Medulla oblongata (tissue), 1 donor: ENCODE results near the gene SNX9.
"Not testable (repeated sequence)": the region's sequence is repeated elsewhere in the genome, so short reads cannot be mapped to it uniquely, and the experiment has no call there.

Experiments
- DNase-seq: peaks from one replicate; pipeline ENCODE4 v3.0.0-alpha.2; 2015; ENCODE audit errors: extremely low spot score

The SNX9 gene

GRCh38 chr6:157823001-157823527, at the start of gene SNX9:
SNX9 (plus strand) TSS chr6:157823246; CDS start chr6:157823435, 189 bp downstream.
- DNase-seq = peak; percentile 65

DNA sequence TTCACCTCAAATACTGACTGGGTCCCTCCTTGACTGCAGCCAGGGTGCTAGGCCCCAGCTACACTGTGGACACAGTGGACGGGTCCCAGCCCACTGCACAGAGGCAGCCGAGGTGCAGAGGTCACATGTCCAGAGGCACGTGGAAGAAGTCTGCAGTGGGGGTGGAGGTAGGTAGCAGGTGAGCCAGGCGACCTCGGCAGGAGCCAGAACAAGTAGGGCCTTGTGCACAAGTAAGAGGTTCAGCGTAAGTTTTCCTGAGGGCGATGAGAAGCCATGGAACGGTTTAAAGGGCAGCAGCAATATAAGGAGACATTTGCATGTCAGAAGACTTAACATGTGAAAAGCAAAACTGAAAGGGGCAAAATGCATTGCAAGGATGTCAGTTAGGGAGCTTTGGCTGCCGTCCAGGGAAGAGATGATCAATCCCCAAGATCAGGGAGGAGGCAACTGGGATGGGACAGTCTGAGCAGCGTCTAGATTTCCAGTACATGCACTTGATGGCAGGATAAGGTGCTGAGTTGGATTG, 49.7 kb upstream of the SNX9 start:
- no peak for DNase-seq

GRCh38 chr6:157774153-157775135, 48.6 kb upstream of the SNX9 start:
- DNase-seq = no peak

GRCh38 chr6:157775376-157775775, 47.7 kb upstream of the SNX9 start:
- DNase-seq = no peak

DNA sequence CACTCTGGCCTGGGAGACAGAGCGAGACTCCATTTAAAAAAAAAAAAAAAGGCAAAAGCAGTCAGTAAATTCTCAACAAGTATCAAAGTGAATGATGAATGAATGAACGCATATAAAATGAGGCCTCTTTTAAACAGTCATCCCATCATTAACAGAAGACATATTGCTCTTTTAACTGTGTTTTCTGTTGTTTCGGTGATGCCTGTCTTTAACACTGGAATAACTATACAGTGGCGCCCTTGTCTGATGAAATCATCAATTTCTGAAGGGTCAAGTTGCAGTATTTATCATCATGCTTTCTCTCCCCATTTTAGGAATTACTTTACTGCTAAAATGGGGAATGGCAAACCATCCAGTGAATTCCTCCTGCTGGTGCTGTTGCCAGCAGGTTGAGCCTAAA, 45.7 kb upstream of the SNX9 start:
- no peak for DNase-seq

GRCh38 chr6:157778719-157779118, 44.3 kb upstream of the SNX9 start:
- no peak for DNase-seq

DNA sequence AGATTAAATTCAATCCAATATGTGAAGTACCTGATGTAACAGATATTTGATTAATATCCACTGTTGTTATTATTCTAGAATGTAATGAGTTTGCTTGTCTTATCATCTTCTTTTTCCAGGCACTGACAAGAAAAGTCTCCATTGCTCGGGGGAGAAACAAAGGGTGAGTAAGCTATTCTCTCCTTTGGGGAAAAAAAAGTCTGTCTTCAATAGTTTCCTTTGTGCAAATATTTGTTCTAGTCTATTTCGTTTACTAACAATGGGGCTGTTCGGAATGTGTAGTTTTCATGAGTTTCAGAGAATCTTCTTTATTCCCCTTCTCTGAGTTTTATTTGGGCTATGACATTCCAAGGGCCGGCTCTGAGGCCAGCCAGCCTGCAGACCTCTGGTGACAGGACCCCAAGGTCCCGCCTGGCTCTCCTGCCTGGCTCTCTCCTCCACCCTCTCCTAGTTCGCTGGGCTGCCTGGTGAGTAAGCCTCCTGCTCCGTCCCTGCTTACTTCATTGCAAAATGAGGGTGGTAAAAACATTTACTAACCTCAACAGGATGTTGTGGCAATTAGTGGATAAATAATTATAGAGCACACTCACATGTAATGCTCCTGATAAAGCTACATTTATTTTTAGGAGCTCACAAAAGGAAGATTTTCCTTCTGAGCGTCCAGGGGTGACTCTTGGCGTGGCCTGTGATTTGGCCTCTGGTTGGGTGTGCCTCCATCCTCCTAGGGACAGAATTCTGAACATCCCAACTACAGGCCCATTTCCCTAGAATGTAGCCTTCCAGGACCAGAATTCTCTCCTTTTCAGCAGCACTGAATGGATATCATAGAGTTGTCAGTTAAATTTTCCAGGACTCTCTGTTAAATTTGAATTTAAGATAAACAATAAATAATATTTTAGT, 43.1 kb upstream of the SNX9 start:
- DNase-seq = no peak

GRCh38 chr6:157785636-157786035, 37.4 kb upstream of the SNX9 start:
- no peak for DNase-seq

DNA sequence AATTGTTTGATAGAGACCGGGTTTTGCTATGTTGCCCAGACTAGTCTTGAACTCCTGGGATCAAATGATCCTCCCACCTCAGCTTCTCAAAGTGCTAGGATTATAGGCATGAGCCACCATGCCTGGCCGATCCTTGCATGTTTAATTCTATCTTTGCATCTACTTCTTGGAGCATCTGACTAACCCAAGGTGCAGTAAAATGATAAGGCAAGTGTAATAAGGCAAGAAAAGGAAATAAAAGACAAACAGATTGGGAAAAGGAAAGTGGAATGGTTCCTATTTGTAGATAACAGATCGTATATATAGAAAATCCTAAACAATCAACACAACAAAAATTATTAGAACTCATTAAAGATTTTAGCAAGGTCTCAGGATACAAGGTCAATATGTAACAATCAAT, 36.8 kb upstream of the SNX9 start:
- no peak for DNase-seq

DNA sequence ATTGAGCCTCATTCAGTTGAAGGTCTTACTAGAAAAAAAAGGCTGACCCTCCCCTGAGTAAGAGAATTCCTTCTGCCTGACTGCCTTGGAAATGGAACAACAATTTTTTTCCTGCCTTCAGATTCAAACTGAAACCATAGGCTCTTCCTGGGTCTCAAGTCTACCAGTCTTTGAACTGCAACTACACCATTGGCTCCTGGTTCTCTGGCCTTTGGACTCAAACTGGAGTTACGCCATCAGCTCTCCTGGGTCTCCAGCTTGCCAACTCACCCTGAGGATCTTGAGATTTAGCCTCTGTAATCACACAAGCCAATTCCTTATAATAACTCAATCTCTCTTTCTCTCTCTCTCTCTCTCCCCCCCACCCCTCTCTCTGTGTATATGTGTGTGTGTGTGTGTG, 36.0 kb upstream of the SNX9 start:
- no peak for DNase-seq

DNA sequence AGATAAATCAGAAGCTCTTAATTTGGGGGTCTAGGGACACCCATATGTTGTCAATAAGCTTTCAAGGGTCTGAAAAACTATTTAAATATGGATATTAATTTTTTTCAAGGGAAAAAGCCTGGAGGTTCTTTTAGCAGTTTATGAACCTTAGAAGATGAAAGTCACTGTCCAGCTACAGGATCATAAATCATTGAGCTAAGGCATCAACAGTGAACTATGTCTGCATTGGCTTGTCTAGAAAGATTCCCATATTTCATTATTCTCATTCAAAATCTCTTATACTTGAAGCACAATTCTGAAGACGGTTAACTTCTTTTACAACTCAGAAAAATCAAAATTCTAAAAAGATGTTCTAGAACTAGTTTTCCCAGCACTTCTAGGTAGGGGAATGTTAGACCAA, 34.9 kb upstream of the SNX9 start:
- DNase-seq = no peak

GRCh38 chr6:157789297-157789696, 33.7 kb upstream of the SNX9 start:
- DNase-seq = no peak

GRCh38 chr6:157789861-157790260, 33.2 kb upstream of the SNX9 start:
- DNase-seq = no peak

- DNase-seq = no peak
Measured at GRCh38 chr6:157790548-157791160, 32.4 kb upstream of the SNX9 start.

DNA sequence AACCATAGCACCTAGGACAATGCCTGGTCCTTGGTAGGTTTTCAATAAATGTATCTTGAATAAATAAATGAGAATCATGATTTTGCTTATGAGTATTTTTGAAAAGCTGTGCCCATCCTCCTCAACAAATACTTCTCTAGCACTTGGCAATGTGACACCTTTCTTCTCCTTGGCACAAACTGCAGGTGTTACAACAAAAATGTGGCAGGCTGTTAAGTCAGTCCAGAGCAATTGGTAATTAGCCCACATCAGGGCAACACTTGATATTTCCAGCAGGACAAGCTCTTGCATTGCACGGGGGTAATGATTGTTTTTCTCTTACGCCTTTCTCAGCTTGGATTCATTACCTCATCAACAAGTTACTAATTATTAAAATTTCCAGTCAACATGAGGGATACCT, 31.6 kb upstream of the SNX9 start:
- DNase-seq = no peak

DNA sequence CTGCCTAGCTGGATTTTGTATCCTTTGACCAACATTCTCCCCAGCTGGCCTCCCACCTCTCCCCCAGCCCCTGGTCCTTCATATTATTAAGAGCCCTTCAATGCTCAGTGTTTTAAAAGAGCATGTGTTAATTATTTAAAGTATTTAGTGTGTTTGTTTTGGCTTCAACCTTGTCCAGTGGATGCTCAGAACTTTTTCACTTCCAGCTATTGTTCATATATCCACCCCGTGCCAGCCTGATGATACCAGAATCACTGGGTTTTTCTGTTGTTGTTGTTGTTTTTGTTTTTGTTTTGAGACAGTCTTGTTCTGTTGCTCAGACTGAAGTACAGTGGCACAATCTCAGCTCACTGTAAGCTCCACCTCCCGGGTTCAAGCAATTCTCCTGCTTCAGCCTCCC, 30.4 kb upstream of the SNX9 start:
- DNase-seq = no peak

GRCh38 chr6:157794012-157794411, 29.0 kb upstream of the SNX9 start:
- not testable (repeated sequence) for DNase-seq

- no peak for DNase-seq
Measured at GRCh38 chr6:157795841-157796240, 27.2 kb upstream of the SNX9 start.

GRCh38 chr6:157798851-157799250, 24.2 kb upstream of the SNX9 start:
- no peak for DNase-seq

GRCh38 chr6:157799561-157799960, 23.5 kb upstream of the SNX9 start:
- not testable (repeated sequence) for DNase-seq

DNA sequence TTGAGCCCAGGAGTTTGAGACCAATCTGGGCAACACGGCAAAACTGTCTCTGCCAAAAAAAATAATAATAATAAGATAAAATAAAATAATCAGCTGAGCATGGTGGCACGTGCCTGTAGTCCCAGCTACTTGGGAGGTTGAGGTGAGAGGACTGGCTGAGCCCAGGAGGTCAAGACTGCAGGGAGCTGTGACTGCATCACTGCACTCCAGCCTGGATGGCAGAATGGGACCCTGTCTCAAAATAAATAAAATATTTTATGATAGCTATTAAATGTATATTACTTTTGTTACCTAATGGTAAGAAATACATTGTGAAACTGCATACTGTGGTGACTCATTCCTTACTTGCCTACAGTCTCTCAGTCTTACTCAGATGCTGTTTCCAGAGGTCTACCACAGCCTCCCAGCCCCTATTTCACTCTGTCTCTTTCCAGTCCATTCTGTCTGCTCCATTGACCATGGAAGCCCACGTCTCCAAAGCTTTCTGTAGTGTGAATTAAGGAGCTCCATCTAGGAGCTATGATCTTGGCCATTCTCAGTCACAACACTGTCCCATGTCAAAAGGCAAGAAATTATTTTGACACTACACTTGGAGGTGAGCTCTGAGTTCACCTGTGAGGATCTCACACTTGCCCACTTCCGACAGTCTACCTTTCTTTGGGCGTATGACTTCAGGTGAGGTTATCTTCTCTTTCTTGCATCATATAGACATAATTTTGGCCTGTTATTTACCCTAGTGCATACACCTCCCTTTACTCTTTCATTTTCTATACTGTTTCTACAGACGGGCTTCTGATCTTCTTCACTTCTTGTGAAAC, 22.4 kb upstream of the SNX9 start:
- DNase-seq = no peak
